Inflammatory macrophage treated with lipopolysaccharide for 1 hour (primary cell): ENCODE results near the gene ASB1.
"Not testable (repeated sequence)": the region's sequence is repeated elsewhere in the genome, so short reads cannot be mapped to it uniquely, and the experiment has no call there.

Source experiments
- DNase-seq, 2 donors: peaks; one replicate each; pipeline ENCODE4 v3.0.0-alpha.2; 2020 to 2022

The ASB1 gene

GRCh38 chr2:238404406-238405216, 22.1 kb upstream of the ASB1 start:
- no peak for DNase-seq

- DNase-seq: not testable (repeated sequence)
Measured at GRCh38 chr2:238405217-238405555, 21.5 kb upstream of the ASB1 start.

- no peak for DNase-seq
Measured at GRCh38 chr2:238406221-238406997, 20.3 kb upstream of the ASB1 start.

GRCh38 chr2:238406998-238407285, 19.8 kb upstream of the ASB1 start:
- DNase-seq: no peak

- DNase-seq: no peak
Measured at GRCh38 chr2:238407566-238407965, 19.2 kb upstream of the ASB1 start.

GRCh38 chr2:238408615-238409340, 17.9 kb upstream of the ASB1 start:
- no peak for DNase-seq

GRCh38 chr2:238409341-238410199, 17.2 kb upstream of the ASB1 start:
- no peak for DNase-seq

GRCh38 chr2:238412067-238412767, 14.5 kb upstream of the ASB1 start:
- DNase-seq: no peak

GRCh38 chr2:238413368-238413767, 13.4 kb upstream of the ASB1 start:
- DNase-seq: no peak

GRCh38 chr2:238415036-238415764, 11.5 kb upstream of the ASB1 start:
- DNase-seq: no peak

- DNase-seq: no peak
Measured at GRCh38 chr2:238415893-238416292, 10.8 kb upstream of the ASB1 start.

GRCh38 chr2:238418196-238418998, 8.3 kb upstream of the ASB1 start:
- no peak for DNase-seq

GRCh38 chr2:238418999-238419546, 7.7 kb upstream of the ASB1 start:
- no peak for DNase-seq

GRCh38 chr2:238420442-238420841, 6.3 kb upstream of the ASB1 start:
- DNase-seq: no peak

GRCh38 chr2:238420878-238421694, 5.6 kb upstream of the ASB1 start:
- DNase-seq: no peak

GRCh38 chr2:238421695-238422035, 5.1 kb upstream of the ASB1 start:
- no peak for DNase-seq

- DNase-seq: no peak
Measured at GRCh38 chr2:238422285-238422684, 4.4 kb upstream of the ASB1 start.

- DNase-seq: no peak
Measured at GRCh38 chr2:238422940-238423339, 3.8 kb upstream of the ASB1 start.

- no peak for DNase-seq
Measured at GRCh38 chr2:238423561-238424312, 3.0 kb upstream of the ASB1 start.
